Prostate gland (tissue), 2 donors: ENCODE data around the gene TAF4.

Source experiments
- POLR2A ChIP-seq: fragments of 450-650 bp; IDR thresholded peaks from one replicate; pipeline ENCODE4 v1.6.1; 2016; ENCODE audit warnings: antibody characterized with exemption, mild to moderate bottlenecking
- POLR2AphosphoS5 ChIP-seq: sonication (generic); formaldehyde crosslinking; IDR thresholded peaks from one replicate; pipeline ENCODE4 v1.6.1; 2017; ENCODE audit warnings: antibody characterized with exemption
- TF ChIP-seq, protein P1 (sequence below), 4 experiments: fragments of 200-600 bp in 2 of 4; fragments of 450-650 bp in 2 of 4; sonication (generic) in 2 of 4; IDR thresholded peaks; 1 replicate in 3 of 4; 2 replicates in 1 of 4; pipeline ENCODE4 v1.5.1; 2016 to 2019; ENCODE audit warnings: antibody characterized with exemption in 4 of 4, mild to moderate bottlenecking in 2 of 4, moderate library complexity in 2 of 4

DNA sequence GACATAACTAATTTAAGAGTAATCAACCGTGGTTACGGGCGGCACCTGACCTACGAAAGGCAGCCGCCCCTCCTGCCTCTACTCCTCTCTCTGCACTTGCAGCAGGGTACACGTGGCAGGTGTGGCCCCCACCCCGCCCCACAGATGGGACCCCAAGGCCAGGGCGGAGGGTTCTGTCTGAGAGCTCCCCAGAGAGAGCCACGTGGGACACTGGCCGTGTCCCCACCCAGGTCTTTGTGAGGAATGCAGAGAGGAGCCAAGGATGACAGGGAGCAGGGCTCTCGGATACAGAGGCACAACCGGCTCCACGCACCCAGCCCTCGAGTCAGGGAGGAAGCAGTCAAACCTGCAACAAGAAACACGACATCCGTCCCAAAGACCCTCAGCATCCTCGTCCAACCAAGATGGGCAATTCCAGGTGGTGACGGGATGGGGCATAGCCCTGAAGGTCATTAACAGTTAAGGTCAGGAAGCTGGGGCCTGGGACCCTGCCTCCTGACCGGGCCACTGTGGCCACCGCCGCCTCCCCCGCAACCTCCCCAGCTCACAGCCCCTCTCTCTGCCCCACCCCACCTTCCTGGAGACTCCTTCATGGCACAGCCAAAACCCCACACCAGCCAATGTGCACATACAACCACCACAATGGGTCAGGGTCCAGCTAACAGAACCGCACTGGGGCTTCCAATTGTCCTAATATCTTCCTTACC, 47.1 kb downstream of the TAF4 start:
- TF ChIP-seq, protein P1, sequence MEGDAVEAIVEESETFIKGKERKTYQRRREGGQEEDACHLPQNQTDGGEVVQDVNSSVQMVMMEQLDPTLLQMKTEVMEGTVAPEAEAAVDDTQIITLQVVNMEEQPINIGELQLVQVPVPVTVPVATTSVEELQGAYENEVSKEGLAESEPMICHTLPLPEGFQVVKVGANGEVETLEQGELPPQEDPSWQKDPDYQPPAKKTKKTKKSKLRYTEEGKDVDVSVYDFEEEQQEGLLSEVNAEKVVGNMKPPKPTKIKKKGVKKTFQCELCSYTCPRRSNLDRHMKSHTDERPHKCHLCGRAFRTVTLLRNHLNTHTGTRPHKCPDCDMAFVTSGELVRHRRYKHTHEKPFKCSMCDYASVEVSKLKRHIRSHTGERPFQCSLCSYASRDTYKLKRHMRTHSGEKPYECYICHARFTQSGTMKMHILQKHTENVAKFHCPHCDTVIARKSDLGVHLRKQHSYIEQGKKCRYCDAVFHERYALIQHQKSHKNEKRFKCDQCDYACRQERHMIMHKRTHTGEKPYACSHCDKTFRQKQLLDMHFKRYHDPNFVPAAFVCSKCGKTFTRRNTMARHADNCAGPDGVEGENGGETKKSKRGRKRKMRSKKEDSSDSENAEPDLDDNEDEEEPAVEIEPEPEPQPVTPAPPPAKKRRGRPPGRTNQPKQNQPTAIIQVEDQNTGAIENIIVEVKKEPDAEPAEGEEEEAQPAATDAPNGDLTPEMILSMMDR (IDR thresholded peaks at IDR 0.05): no peak
- TF ChIP-seq POLR2A (no peak), POLR2AphosphoS5 (no peak)
